ENCODE measurements around the gene EZH1.
A peak's percentile ranks its signal among the peaks of the same experiment; 100 is the strongest.
"Not testable (repeated sequence)": the region's sequence is repeated elsewhere in the genome, so short reads cannot be mapped to it uniquely, and the experiment has no call there.

The EZH1 gene

DNA sequence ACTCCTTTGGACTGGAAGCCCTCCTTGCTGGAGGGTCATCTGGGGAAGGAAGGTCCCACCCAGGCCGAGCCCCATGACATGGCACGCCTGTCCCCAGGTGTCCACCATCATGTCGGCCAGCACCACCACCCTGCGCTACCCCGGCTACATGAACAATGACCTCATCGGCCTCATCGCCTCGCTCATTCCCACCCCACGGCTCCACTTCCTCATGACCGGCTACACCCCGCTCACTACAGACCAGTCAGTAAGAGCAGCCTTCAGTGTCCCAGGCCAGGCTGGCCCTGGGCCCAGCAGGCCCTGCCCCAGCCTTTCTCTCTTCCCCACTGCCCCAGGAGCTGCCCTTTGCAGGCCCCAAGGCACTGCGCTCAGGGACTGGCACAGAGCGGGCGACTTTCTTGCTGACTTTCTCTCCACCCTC is 79.2 kb downstream of the EZH1 start:
- DNase-seq = no peak

DNA sequence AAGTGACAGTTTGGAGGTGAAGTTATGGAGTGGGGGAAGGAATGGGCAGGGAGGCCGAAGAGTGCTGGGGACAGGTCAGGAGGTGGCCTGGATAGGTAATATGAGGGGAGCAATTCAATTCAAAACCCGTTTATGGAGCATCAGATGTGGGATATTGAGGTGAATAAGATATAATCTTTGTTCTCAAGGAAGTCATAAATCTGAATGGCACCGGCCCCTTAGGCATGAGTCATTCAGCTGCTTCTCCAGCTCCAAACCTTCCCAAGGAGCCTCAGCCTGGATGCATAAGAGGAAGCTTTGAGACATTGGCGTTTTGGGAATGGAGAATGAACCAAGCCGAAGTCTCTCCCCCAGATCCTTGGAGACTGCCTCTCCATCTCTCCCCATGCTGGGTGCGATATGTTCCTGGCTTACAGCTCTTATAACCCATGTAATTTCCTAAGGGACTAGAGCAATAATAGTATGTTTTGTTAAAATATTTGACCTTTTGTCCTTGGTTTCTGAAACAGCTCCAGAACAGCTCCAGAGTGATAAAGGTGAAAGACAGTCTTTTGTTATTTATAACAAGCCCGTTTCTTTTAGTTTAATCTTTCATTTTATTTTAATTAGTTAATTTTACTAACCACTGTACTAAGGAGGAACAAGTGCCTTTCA is 84.0 kb downstream of the EZH1 start:
- no peak for DNase-seq

DNA sequence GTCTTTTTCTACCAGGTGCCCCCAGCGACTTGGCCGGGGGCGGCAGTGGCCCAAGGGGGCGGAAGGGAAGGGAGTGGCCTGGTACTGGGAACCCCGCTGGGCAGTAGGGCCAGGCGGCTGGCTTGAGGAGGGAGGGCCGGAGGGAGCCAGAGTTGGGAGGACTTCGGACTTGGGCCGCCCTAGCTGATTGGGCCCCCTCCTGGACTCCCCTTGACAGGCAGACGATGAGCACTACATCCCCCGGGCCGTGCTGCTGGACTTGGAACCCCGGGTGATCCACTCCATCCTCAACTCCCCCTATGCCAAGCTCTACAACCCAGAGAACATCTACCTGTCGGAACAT is 84.9 kb downstream of the EZH1 start:
- not testable (repeated sequence) for DNase-seq

DNA sequence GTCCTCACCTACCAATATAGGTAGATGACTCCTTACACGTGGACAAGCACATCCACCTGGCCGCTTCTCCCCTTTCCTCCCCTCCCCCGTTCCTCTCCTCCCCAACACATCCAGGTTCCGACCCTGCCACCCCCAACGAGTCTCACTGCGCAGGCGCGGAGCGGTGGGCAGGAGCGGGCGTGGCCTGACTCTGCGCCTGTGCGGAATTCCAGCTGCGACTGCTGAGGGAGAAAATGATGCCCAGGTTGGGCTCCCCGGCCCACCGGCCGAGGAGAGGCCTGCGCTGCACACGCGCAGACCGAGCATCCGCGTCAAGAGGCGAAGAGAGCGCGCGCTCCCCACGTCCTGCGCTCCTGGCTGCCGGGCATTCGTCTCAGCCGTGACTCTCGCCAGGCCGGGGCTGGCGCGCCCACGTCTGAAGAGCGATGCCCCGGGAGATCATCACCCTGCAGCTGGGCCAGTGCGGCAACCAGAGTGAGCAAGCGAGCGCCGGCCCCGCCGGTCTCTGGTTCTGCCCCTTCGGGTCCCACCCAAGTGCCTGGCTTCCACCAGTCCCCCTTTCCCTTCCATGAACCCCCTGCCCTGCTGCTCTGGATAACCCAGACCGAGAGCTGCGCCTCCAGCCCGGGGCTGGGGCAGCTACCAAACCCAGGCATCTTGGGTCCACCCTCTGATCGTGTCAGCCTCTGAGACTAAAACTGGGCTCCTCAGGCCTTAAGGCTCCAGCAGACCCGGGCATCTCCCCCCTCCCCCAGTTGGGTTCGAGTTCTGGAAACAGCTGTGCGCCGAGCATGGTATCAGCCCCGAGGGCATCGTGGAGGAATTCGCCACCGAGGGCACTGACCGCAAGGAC is 85.5 kb downstream of the EZH1 start, which contains the start of gene TUBG2:
Gene TUBG2, plus strand, starts transcription at position 206 of the 853 bp plus-strand sequence. Its CDS starts 220 bp downstream, at position 426.
- peak; percentile 23 to 56 (median 36) for DNase-seq

DNA sequence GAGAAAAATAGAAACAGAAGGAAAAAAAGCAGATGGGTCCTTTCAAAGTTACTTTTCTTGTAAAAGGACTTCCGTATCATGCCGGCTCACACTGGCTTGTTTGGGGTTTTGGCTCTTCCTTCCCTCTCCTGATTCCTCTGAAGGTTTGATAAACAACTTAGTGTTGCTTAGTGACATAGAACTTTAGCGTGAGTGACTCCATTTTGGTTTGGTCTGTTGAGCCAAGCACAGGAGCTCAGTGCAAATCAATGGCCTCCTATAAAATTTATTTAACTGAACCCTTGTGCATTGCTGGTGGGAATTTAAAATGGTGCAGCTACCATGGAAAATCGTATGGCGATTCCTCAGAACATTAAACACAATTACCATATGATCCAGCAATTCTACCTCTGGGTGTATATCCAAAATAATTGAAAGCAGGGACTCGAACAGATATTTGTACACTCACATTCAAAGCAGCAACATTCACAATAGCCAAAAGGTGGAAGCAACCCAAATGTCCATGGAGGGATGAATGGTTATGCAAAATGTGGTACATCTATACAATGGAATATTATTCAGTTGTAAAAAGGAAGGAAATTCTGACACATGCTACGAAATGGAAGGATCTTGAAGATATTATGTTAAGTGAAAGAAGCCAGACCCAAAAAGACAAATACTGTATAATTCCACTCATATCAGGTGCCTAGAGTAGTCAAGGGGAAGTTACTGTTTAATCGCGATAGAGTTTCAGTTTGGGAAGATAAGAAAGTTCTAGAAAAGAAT is 86.8 kb downstream of the EZH1 start:
- no peak for DNase-seq

DNA sequence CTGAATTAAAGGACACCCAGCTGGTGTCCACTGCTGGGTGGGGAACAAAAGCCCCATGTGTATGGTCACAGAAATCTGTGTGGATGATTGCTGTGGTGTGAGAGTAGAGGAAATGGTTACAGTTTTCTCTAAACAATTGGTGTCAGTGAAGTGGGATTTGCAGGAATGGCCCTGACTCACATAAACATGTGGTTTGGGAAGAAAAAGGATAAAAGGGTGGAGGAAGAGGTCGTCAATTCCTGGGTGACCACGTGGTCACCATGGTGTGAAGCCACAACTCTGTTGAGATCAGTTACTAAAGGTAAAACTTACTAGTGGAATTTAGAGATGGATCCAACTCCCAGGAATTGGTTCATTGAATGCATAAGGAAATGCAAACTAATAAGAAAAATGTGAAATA is 89.3 kb downstream of the EZH1 start:
- DNase-seq = no peak

DNA sequence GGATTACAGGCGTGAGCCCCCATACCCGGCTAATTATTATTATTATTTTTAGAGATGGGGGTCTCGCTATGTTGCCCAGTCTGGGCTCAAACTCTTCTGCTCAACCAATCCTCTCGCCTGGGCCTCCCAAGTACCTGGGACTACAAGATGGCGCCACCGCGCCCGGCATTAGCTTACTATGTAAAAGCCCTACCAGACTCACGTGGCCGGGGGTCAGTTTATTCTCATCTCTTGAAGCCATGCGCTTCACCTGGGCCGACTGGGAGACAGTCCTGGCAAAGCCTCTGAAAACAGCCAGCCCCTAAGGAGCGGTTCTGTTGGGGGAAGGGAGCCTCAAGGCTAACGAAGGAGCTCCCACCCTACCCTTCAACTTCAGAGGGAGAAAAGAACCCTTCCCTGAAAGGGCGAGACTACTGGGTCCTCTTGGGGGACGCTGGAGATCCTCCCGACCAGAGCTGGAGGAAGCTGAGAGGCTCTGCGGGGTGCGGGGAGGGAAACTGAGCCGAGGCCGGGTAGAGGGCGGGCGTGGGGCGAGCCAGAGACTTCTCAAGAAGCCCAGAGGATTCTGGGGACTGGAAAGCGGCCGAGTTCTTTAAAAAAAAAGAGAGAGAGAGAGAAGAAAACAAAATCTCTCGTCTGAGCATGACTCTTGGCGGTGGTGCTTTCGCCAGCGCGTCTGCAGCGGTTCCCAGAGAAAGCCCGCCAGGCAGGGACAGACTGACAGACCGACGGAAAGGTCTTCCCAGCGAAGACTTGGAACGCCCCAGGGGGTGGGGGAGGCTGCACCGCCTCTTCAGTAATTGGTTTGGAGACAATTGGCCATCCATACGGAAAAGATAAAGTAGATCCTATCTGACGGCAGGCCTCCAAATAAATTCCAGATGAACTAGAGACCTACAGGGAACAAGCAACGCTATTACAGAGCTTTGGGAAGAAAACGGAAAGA is 91.4 kb downstream of the EZH1 start:
- DNase-seq = no peak

DNA sequence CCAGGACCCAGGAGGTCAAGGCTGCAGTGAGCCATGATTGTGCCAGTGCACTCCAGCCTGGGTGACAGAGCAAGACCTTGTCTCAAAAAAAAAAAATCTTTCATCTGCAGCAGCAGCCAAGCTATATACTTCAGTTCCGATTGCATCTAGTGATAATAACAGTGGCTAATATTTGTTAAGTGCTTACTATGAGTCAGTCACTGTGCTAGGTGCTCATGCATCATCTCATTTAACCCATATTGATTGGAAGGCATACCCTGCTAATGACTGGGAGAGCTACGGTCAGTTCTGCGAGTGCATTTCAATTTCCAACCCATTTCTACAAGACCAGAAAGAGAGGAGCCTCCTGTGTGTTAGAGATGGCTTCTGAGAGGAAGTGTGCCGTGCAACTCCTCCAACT is 93.4 kb downstream of the EZH1 start:
- DNase-seq = no peak
